K562 (cell line): ENCODE measurements around the gene FGF14. TPM values are rescaled to one million over a fixed set of nuclear protein-coding genes. Genes with fewer than 3 reads are reported as not detected.

Experiments used
- ARID1B ChIP-seq: fragments of 450-650 bp; IDR thresholded peaks from 2 replicates; pipeline ENCODE4 v1.6.1; 2016; ENCODE audit warnings: antibody characterized with exemption, mild to moderate bottlenecking, inconsistent platforms
- CXXC5 ChIP-seq: fragments of 250-450 bp; sonication (Bioruptor Pico); IDR thresholded peaks from 2 replicates; pipeline ENCODE4 v1.8.0; 2022; ENCODE audit warnings: inconsistent platforms, mild to moderate bottlenecking, moderate library complexity
- MCM5 ChIP-seq: fragments of 450-650 bp; IDR thresholded peaks from 2 replicates; pipeline ENCODE4 v1.6.1; 2016; ENCODE audit warnings: low read depth
- SMARCE1 ChIP-seq: fragments of 450-650 bp; IDR thresholded peaks from 2 replicates; pipeline ENCODE4 v1.7.1; 2016; ENCODE audit warnings: mild to moderate bottlenecking
- ZBTB1 ChIP-seq: sonication (generic); formaldehyde crosslinking; IDR thresholded peaks from 2 replicates; pipeline ENCODE4 v1.8.1; 2023; ENCODE audit warnings: missing genetic modification reagents, low read depth, mild to moderate bottlenecking, borderline replicate concordance
- ZNF165 ChIP-seq: fragments of 250-450 bp; sonication (Bioruptor Pico); IDR thresholded peaks from 2 replicates; pipeline ENCODE4 v1.4.0; 2020; ENCODE audit warnings: borderline replicate concordance
- polyA plus RNA-seq, 8 experiments: library from polyadenylated mRNA; depleted of rRNA in 4 of 8; stranded (reverse) in 5 of 8; unstranded in 3 of 8; fragments of >200 nt; fragmentation: Nextera tagmentation in 2 of 8; fragmentation: Illumina TruSeq in 1 of 8; extraction: Ambion mirVana in 2 of 8; extraction: Trizol in 1 of 8; gene quantifications; 2 replicates each; pipeline versions ENCODE4 v1.2.1 to v1.2.3, GENCODE V29; 2011 to 2014; ENCODE audit warnings: inconsistent platforms in 1 of 8, missing spikeins in 1 of 8
- total RNA-seq, 7 experiments: library from RNA; depleted of rRNA in 6 of 7; stranded (reverse); fragments of >200 nt in 6 of 7; fragmentation: Illumina TruSeq in 2 of 7; extraction: Trizol in 2 of 7; gene quantifications; 2 replicates each; pipeline versions ENCODE4 v1.2.1 to v1.2.3, GENCODE V29; 2011 to 2021; ENCODE audit warnings: low replicate concordance in 1 of 7
- TF ChIP-seq, protein P1 (sequence below): fragments of 450-650 bp; IDR thresholded peaks from 2 replicates; pipeline ENCODE4 v1.6.1; 2016; ENCODE audit warnings: low read depth
- TF ChIP-seq, protein P2 (sequence below): fragments of 250-450 bp; sonication (Bioruptor Pico); IDR thresholded peaks from 2 replicates; pipeline ENCODE4 v1.5.0; 2021
- TF ChIP-seq, protein P3 (sequence below): IDR thresholded peaks from 3 replicates; pipeline ENCODE4 v1.6.1; 2011; ENCODE audit warnings: borderline replicate concordance, mild to moderate bottlenecking; ENCODE audit not compliant: insufficient read length, insufficient read depth

FGF14 gene
- total and polyA plus RNA-seq, 9 of the 15 experiments (the other 6 are each of a cell fraction or from before 2014, with no cell fraction given) = not detected

GRCh38 chr13:101708115-101708514 lies 693.7 kb downstream of the FGF14 start (continued):
- TF ChIP-seq, protein P1, sequence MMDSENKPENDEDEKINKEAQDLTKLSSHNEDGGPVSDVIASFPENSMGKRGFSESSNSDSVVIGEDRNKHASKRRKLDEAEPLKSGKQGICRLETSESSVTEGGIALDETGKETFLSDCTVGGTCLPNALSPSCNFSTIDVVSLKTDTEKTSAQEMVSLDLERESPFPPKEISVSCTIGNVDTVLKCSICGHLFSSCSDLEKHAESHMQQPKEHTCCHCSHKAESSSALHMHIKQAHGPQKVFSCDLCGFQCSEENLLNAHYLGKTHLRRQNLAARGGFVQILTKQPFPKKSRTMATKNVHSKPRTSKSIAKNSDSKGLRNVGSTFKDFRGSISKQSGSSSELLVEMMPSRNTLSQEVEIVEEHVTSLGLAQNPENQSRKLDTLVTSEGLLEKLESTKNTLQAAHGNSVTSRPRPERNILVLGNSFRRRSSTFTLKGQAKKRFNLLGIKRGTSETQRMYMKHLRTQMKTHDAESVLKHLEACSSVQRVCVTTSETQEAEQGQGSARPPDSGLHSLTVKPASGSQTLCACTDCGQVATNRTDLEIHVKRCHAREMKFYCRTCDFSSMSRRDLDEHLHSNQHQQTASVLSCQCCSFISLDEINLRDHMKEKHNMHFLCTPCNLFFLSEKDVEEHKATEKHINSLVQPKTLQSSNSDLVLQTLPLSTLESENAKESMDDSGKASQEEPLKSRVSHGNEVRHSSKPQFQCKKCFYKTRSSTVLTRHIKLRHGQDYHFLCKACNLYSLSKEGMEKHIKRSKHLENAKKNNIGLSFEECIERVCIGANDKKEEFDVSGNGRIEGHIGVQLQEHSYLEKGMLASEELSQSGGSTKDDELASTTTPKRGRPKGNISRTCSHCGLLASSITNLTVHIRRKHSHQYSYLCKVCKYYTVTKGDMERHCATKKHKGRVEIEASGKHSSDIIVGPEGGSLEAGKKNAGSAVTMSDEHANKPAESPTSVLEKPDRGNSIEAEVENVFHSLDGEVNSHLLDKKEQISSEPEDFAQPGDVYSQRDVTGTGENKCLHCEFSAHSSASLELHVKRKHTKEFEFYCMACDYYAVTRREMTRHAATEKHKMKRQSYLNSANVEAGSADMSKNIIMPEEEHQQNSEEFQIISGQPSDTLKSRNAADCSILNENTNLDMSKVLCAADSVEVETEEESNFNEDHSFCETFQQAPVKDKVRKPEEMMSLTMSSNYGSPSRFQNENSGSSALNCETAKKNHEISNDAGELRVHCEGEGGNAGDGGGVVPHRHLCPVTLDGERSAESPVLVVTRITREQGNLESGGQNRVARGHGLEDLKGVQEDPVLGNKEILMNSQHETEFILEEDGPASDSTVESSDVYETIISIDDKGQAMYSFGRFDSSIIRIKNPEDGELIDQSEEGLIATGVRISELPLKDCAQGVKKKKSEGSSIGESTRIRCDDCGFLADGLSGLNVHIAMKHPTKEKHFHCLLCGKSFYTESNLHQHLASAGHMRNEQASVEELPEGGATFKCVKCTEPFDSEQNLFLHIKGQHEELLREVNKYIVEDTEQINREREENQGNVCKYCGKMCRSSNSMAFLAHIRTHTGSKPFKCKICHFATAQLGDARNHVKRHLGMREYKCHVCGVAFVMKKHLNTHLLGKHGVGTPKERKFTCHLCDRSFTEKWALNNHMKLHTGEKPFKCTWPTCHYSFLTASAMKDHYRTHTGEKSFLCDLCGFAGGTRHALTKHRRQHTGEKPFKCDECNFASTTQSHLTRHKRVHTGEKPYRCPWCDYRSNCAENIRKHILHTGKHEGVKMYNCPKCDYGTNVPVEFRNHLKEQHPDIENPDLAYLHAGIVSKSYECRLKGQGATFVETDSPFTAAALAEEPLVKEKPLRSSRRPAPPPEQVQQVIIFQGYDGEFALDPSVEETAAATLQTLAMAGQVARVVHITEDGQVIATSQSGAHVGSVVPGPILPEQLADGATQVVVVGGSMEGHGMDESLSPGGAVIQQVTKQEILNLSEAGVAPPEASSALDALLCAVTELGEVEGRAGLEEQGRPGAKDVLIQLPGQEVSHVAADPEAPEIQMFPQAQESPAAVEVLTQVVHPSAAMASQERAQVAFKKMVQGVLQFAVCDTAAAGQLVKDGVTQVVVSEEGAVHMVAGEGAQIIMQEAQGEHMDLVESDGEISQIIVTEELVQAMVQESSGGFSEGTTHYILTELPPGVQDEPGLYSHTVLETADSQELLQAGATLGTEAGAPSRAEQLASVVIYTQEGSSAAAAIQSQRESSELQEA = no peak
- TF ChIP-seq, protein P2, sequence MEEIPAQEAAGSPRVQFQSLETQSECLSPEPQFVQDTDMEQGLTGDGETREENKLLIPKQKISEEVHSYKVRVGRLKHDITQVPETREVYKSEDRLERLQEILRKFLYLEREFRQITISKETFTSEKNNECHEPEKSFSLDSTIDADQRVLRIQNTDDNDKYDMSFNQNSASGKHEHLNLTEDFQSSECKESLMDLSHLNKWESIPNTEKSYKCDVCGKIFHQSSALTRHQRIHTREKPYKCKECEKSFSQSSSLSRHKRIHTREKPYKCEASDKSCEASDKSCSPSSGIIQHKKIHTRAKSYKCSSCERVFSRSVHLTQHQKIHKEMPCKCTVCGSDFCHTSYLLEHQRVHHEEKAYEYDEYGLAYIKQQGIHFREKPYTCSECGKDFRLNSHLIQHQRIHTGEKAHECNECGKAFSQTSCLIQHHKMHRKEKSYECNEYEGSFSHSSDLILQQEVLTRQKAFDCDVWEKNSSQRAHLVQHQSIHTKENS = no peak
- TF ChIP-seq, protein P3, sequence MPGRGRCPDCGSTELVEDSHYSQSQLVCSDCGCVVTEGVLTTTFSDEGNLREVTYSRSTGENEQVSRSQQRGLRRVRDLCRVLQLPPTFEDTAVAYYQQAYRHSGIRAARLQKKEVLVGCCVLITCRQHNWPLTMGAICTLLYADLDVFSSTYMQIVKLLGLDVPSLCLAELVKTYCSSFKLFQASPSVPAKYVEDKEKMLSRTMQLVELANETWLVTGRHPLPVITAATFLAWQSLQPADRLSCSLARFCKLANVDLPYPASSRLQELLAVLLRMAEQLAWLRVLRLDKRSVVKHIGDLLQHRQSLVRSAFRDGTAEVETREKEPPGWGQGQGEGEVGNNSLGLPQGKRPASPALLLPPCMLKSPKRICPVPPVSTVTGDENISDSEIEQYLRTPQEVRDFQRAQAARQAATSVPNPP = no peak
- no peak for TF ChIP-seq SMARCE1
- no peak for TF ChIP-seq CXXC5 (CRISPR knock-in tag)
- TF ChIP-seq ZNF165 (CRISPR knock-in tag) = no peak
- TF ChIP-seq ARID1B = no peak
- TF ChIP-seq ZBTB1 (CRISPR knock-in tag) = no peak
- TF ChIP-seq MCM5 = no peak
